Adrenal gland (tissue), 12 donors: ENCODE measurements around the gene CUL4A. TPM values are rescaled to one million over a fixed set of nuclear protein-coding genes. Genes with fewer than 3 reads are reported as not detected.
A peak's percentile ranks its signal among the peaks of the same experiment; 100 is the strongest.

Source experiments
- DNase-seq, 7 donors: peaks; one replicate each; pipeline ENCODE4 v3.0.0-alpha.2; 2019 to 2020
- H3K27ac ChIP-seq, 5 donors: fragments of 200-600 bp; sonication (generic) in 4 of 5; 1 replicate in 3 of 5; 2 replicates in 2 of 5; pipeline versions ENCODE4 v1.5.1 to v1.8.0; 2016 to 2020; ENCODE audit warnings: mild to moderate bottlenecking in 1 of 5
- H3K27me3 ChIP-seq: fragments of 200-600 bp; 2 replicates; pipeline ENCODE4 v1.8.0; 2021
- H3K36me3 ChIP-seq, 2 donors: fragments of 200-600 bp; replicated peaks in 1 of 2; 1 replicate in 1 of 2; 2 replicates in 1 of 2; pipeline versions ENCODE4 v1.5.1 to v1.8.0; 2018 to 2022
- H3K4me1 ChIP-seq, 2 donors: fragments of 200-600 bp; replicated peaks in 1 of 2; 1 replicate in 1 of 2; 2 replicates in 1 of 2; pipeline versions ENCODE4 v1.5.1 to v1.8.0; 2018 to 2021
- H3K4me3 ChIP-seq, 4 donors: fragments of 200-600 bp; sonication (generic) in 3 of 4; one replicate each; pipeline ENCODE4 v1.5.1; 2016 to 2018
- H3K9me3 ChIP-seq, 3 donors: fragments of 200-600 bp; sonication (generic) in 1 of 3; replicated peaks in 1 of 3; 1 replicate in 2 of 3; 2 replicates in 1 of 3; pipeline versions ENCODE4 v1.5.1 to v1.8.0; 2016 to 2021
- CTCF ChIP-seq, 6 experiments: fragments of 450-650 bp in 4 of 6; fragments of 200-600 bp in 2 of 6; sonication (generic) in 1 of 6; IDR thresholded peaks; 1 replicate in 5 of 6; 2 replicates in 1 of 6; pipeline versions ENCODE4 v1.5.1 to v1.8.0; 2016 to 2021; ENCODE audit warnings: antibody characterized with exemption in 6 of 6, mild to moderate bottlenecking in 2 of 6, moderate library complexity in 1 of 6
- POLR2A ChIP-seq, 2 donors: fragments of 450-650 bp; IDR thresholded peaks; one replicate each; pipeline ENCODE4 v1.6.1; 2017; ENCODE audit warnings: antibody characterized with exemption in 2 of 2, mild to moderate bottlenecking in 2 of 2, moderate library complexity in 1 of 2
- WGBS, 4 donors: extraction: QIAGEN DNeasy Blood & Tissue Kit in 2 of 4; methylation state at CpG; one replicate each; pipeline versions ENCODE4 v1.1.5 to v1.1.7; 2013 to 2017; 5-methylcytosine and 5-hydroxymethylcytosine counted together
- intact Hi-C, 2 donors: fragments of 100-400 bp; cut with DNase I; formaldehyde crosslinking; loops; one replicate each; pipeline versions ENCODE4 v1.14.1 to v1.15.0; 2022 to 2023
- polyA plus RNA-seq, 3 donors: library from polyadenylated mRNA; stranded (reverse); fragments of 200-250 nt in 2 of 3; fragments of 350-450 nt in 1 of 3; fragmentation: Illumina TruSeq in 1 of 3; extraction: RNeasy Lipid Tissue Mini Kit (QIAGEN cat#74804) in 1 of 3; gene quantifications; one replicate each; pipeline ENCODE4 v1.2.3, GENCODE V29; 2013 to 2014
- total RNA-seq, 9 donors: library from RNA; depleted of rRNA in 4 of 9; stranded (reverse); fragments of >200 nt in 4 of 9; fragments of 120-200 nt in 1 of 9; fragmentation: NEBNext Ultra II Directional in 1 of 9; extraction: Animal tissue kit (Norgen Biotek cat#: 25700) in 1 of 9; gene quantifications; one replicate each; pipeline versions ENCODE4 v1.1.0 to v1.2.4, GENCODE V29; 2013 to 2023
- donor health status: healthy with polysubstance abuse.
- donor health status: Bipolar disorder and iron deficiency.
- donor health status: DM: yes; HTN: yes; CAD: no.
- donor health status: DM: no; HTN: no; CAD: no.
- donor health status: DM: no; HTN: no; CAD: no.
- donor health status: DM: yes; HTN: yes; CAD: no.

CUL4A gene
- total and polyA plus RNA-seq, 12 donors: 27.6 to 90.4 (median 58.7) TPM

GRCh38 chr13:113223070-113223469 is 13.7 kb downstream of the CUL4A start:
- peaks cover 0 to 57% of the 10 kb centered on the region in 2 donors for H3K36me3 ChIP-seq
- 94 to 97% (median 95%) methylated on average over 7 of the region's 7 CpGs for WGBS, 4 donors
- intact Hi-C loops: no loop called here

GRCh38 chr13:113224486-113224885 is 15.1 kb downstream of the CUL4A start:
- peaks cover 0 to 68% of the 10 kb centered on the region in 2 donors for H3K36me3 ChIP-seq
- no peaks in the 10 kb centered on the region for H3K9me3 ChIP-seq
- 86 to 94% (median 90%) methylated on average over 9 to 10 of the region's 10 CpGs for WGBS, 4 donors
- intact Hi-C loops: no loop called here
- H3K4me1 ChIP-seq: no peaks in the 10 kb centered on the region
- DNase-seq: peak in 1 of 7 donors; percentile 25
- H3K27me3 ChIP-seq: no peaks in the 10 kb centered on the region
- no peak for TF ChIP-seq POLR2A (IDR thresholded peaks at IDR 0.05)
- no peak for TF ChIP-seq CTCF (IDR thresholded peaks at IDR 0.05)
- no peak overlapping the region for H3K4me3 ChIP-seq
- no peak overlapping the region for H3K27ac ChIP-seq

More at GRCh38 chr13:113223070-113223469, 13.7 kb downstream of the CUL4A start:
- no peak for DNase-seq
- H3K4me1 ChIP-seq: no peaks in the 10 kb centered on the region
- no peaks in the 10 kb centered on the region for H3K27me3 ChIP-seq
- no peak overlapping the region for H3K27ac ChIP-seq
- H3K4me3 ChIP-seq: no peak overlapping the region
- no peaks in the 10 kb centered on the region for H3K9me3 ChIP-seq
- TF ChIP-seq CTCF (IDR thresholded peaks at IDR 0.05) (no peak), POLR2A (IDR thresholded peaks at IDR 0.05) (no peak)

GRCh38 chr13:113225515-113225914 is 16.1 kb downstream of the CUL4A start:
- Histone ChIP-seq H3K36me3 (peaks cover 0 to 73% of the 10 kb centered on the region in 2 donors), H3K4me3 (no peak overlapping the region), H3K9me3 (no peaks in the 10 kb centered on the region), H3K4me1 (no peaks in the 10 kb centered on the region), H3K27me3 (no peaks in the 10 kb centered on the region), H3K27ac (no peak overlapping the region)
- no peak for DNase-seq
- 91 to 99% (median 94%) methylated on average over 5 to 7 of the region's 7 CpGs for WGBS, 4 donors
- intact Hi-C loops: no loop called here
- TF ChIP-seq CTCF (IDR thresholded peaks at IDR 0.05): no peak
- no peak for TF ChIP-seq POLR2A (IDR thresholded peaks at IDR 0.05)

GRCh38 chr13:113226873-113227450 is 17.5 kb downstream of the CUL4A start:
- intact Hi-C loops: no loop called here
- Histone ChIP-seq H3K27me3 (no peaks in the 10 kb centered on the region), H3K4me3 (no peak overlapping the region), H3K4me1 (no peaks in the 10 kb centered on the region), H3K9me3 (no peaks in the 10 kb centered on the region), H3K27ac (no peak overlapping the region), H3K36me3 (peaks cover 0 to 68% of the 10 kb centered on the region in 2 donors)
- no peak for TF ChIP-seq CTCF (IDR thresholded peaks at IDR 0.05)
- no peak for TF ChIP-seq POLR2A (IDR thresholded peaks at IDR 0.05)
- DNase-seq: no peak
- 86 to 93% (median 89%) methylated on average over 7 of the region's 7 CpGs for WGBS, 4 donors
